Osteocyte (in vitro differentiated cells): ENCODE results near the gene DST. TPM values are rescaled to one million over a fixed set of nuclear protein-coding genes. Genes with fewer than 3 reads are reported as not detected.

Experiments
- DNase-seq: peaks from one replicate; pipeline ENCODE4 v3.0.0; 2021; ENCODE audit warnings: mixed read lengths; ENCODE audit not compliant: unreplicated experiment; ENCODE audit errors: extremely low spot score
- H3K27ac Mint-ChIP-seq: one replicate; pipeline ENCODE4 v1.8.0; 2021; ENCODE audit warnings: mild to moderate bottlenecking, mixed read lengths; ENCODE audit not compliant: unreplicated experiment
- H3K27me3 Mint-ChIP-seq: one replicate; pipeline ENCODE4 v1.8.0; 2021; ENCODE audit warnings: mixed read lengths; ENCODE audit not compliant: unreplicated experiment
- H3K36me3 Mint-ChIP-seq: one replicate; pipeline ENCODE4 v1.8.0; 2021; ENCODE audit warnings: mixed read lengths; ENCODE audit not compliant: unreplicated experiment
- H3K4me1 Mint-ChIP-seq: one replicate; pipeline ENCODE4 v1.8.0; 2021; ENCODE audit warnings: mixed read lengths; ENCODE audit not compliant: unreplicated experiment
- H3K4me3 Mint-ChIP-seq: one replicate; pipeline ENCODE4 v1.8.0; 2021; ENCODE audit warnings: mild to moderate bottlenecking, moderate library complexity, mixed read lengths; ENCODE audit not compliant: unreplicated experiment
- H3K9me3 Mint-ChIP-seq: one replicate; pipeline ENCODE4 v1.8.0; 2021; ENCODE audit warnings: mixed read lengths; ENCODE audit not compliant: unreplicated experiment
- CTCF ChIP-seq: fragments of 200-600 bp; sonication (generic); IDR thresholded peaks from 2 replicates; pipeline ENCODE4 v1.5.0; 2021; ENCODE audit warnings: antibody characterized with exemption, mild to moderate bottlenecking, moderate library complexity
- total RNA-seq: library from RNA; stranded (reverse); gene quantifications from 2 replicates; pipeline ENCODE4 v1.2.1, GENCODE V29; 2021

The DST gene
- total RNA-seq, 1 donor from 2014 or later, result 240 TPM

GRCh38 chr6:56456785-56457184 is 185.9 kb downstream of the DST start:
- Mint-ChIP-seq H3K27me3 (no peaks in the 10 kb centered on the region), H3K36me3 (peaks cover 51% of the 10 kb centered on the region), H3K4me3 (no peak overlapping the region), H3K4me1 (peaks cover 22% of the 10 kb centered on the region), H3K9me3 (peaks cover 4% of the 10 kb centered on the region), H3K27ac (no peak overlapping the region)
- no peak for TF ChIP-seq CTCF
- DNase-seq, result no peak

GRCh38 chr6:56450882-56451739 is 191.6 kb downstream of the DST start:
- no peaks in the 10 kb centered on the region for H3K27me3 Mint-ChIP-seq
- no peak overlapping the region for H3K4me3 Mint-ChIP-seq
- TF ChIP-seq CTCF, result no peak
- peaks cover 25% of the 10 kb centered on the region for H3K36me3 Mint-ChIP-seq
- H3K27ac Mint-ChIP-seq, result no peak overlapping the region
- DNase-seq, result no peak
- peaks cover 4% of the 10 kb centered on the region for H3K9me3 Mint-ChIP-seq
- H3K4me1 Mint-ChIP-seq, result peaks cover 13% of the 10 kb centered on the region

- H3K4me3 Mint-ChIP-seq, result no peak overlapping the region
These were observed 192.3 kb downstream of the DST start for GRCh38 chr6:56450376-56450775.

GRCh38 chr6:56448046-56448445 is 194.6 kb downstream of the DST start:
- Mint-ChIP-seq H3K4me3 (no peak overlapping the region), H3K27me3 (no peaks in the 10 kb centered on the region), H3K4me1 (peaks cover 13% of the 10 kb centered on the region), H3K27ac (no peak overlapping the region), H3K9me3 (peaks cover 3% of the 10 kb centered on the region), H3K36me3 (peaks cover 8% of the 10 kb centered on the region)
- no peak for TF ChIP-seq CTCF
- no peak for DNase-seq

More at GRCh38 chr6:56450376-56450775, 192.3 kb downstream of the DST start:
- no peaks in the 10 kb centered on the region for H3K27me3 Mint-ChIP-seq
- peaks cover 4% of the 10 kb centered on the region for H3K9me3 Mint-ChIP-seq
- peaks cover 23% of the 10 kb centered on the region for H3K36me3 Mint-ChIP-seq
- no peak for DNase-seq
- TF ChIP-seq CTCF, result no peak
- peaks cover 13% of the 10 kb centered on the region for H3K4me1 Mint-ChIP-seq
- no peak overlapping the region for H3K27ac Mint-ChIP-seq

GRCh38 chr6:56445818-56446217 is 196.9 kb downstream of the DST start:
- TF ChIP-seq CTCF, result no peak
- Mint-ChIP-seq H3K4me3 (no peak overlapping the region), H3K9me3 (no peaks in the 10 kb centered on the region), H3K36me3 (no peaks in the 10 kb centered on the region), H3K27me3 (no peaks in the 10 kb centered on the region), H3K27ac (no peak overlapping the region), H3K4me1 (peaks cover 6% of the 10 kb centered on the region)
- DNase-seq, result no peak
